T-helper 1 cell treated with Interleukin-12 subunit alpha and Interleukin-12 subunit beta and Interleukin-4 antibody, amounts not matched to agents 30 μg/mL and 1 μg/mL, for 36 hours (primary cell): ENCODE results near the gene FARP1.

Experiments
- H3K27ac Mint-ChIP-seq: one replicate; pipeline ENCODE4 v1.8.0; 2021; ENCODE audit warnings: mild to moderate bottlenecking, mixed read lengths
- H3K27me3 Mint-ChIP-seq: one replicate; pipeline ENCODE4 v1.8.0; 2021; ENCODE audit warnings: low read depth, mixed read lengths
- H3K36me3 Mint-ChIP-seq: one replicate; pipeline ENCODE4 v1.8.0; 2021; ENCODE audit warnings: low read depth, mixed read lengths
- H3K4me1 Mint-ChIP-seq: one replicate; pipeline ENCODE4 v1.8.0; 2021; ENCODE audit warnings: low read depth, mixed read lengths
- H3K4me3 Mint-ChIP-seq: one replicate; pipeline ENCODE4 v1.8.0; 2021; ENCODE audit warnings: mild to moderate bottlenecking, moderate library complexity, mixed read lengths
- H3K9me3 Mint-ChIP-seq: one replicate; pipeline ENCODE4 v1.8.0; 2021; ENCODE audit warnings: mixed read lengths

Gene FARP1

GRCh38 chr13:98111168-98112098 lies 31.5 kb upstream of the FARP1 start:
- no peak overlapping the region for H3K27ac Mint-ChIP-seq
- H3K9me3 Mint-ChIP-seq, result no peaks in the 10 kb centered on the region
- H3K4me1 Mint-ChIP-seq, result no peaks in the 10 kb centered on the region
- no peak overlapping the region for H3K4me3 Mint-ChIP-seq
- no peaks in the 10 kb centered on the region for H3K36me3 Mint-ChIP-seq
- H3K27me3 Mint-ChIP-seq, result no peaks in the 10 kb centered on the region

GRCh38 chr13:98112456-98112855 lies 30.4 kb upstream of the FARP1 start:
- H3K9me3 Mint-ChIP-seq, result no peaks in the 10 kb centered on the region
- no peaks in the 10 kb centered on the region for H3K36me3 Mint-ChIP-seq
- H3K4me3 Mint-ChIP-seq, result no peak overlapping the region
- H3K4me1 Mint-ChIP-seq, result no peaks in the 10 kb centered on the region
- H3K27ac Mint-ChIP-seq, result no peak overlapping the region
- H3K27me3 Mint-ChIP-seq, result no peaks in the 10 kb centered on the region

- Mint-ChIP-seq H3K4me3 (no peak overlapping the region), H3K27me3 (no peaks in the 10 kb centered on the region), H3K9me3 (peaks cover 9% of the 10 kb centered on the region), H3K27ac (no peak overlapping the region), H3K36me3 (no peaks in the 10 kb centered on the region), H3K4me1 (no peaks in the 10 kb centered on the region)
Observed at GRCh38 chr13:98118865-98119264, 24.0 kb upstream of the FARP1 start.

GRCh38 chr13:98123176-98123575 lies 19.7 kb upstream of the FARP1 start:
- Mint-ChIP-seq H3K4me1 (no peaks in the 10 kb centered on the region), H3K27me3 (no peaks in the 10 kb centered on the region), H3K4me3 (no peak overlapping the region), H3K27ac (no peak overlapping the region), H3K36me3 (no peaks in the 10 kb centered on the region), H3K9me3 (peaks cover 17% of the 10 kb centered on the region)

GRCh38 chr13:98129059-98129746 lies 13.7 kb upstream of the FARP1 start:
- H3K27me3 Mint-ChIP-seq, result peaks cover 5% of the 10 kb centered on the region
- no peak overlapping the region for H3K27ac Mint-ChIP-seq
- peaks cover 5% of the 10 kb centered on the region for H3K9me3 Mint-ChIP-seq
- H3K4me3 Mint-ChIP-seq, result no peak overlapping the region
- no peaks in the 10 kb centered on the region for H3K36me3 Mint-ChIP-seq
- H3K4me1 Mint-ChIP-seq, result no peaks in the 10 kb centered on the region

- H3K4me1 Mint-ChIP-seq, result no peaks in the 10 kb centered on the region
- H3K27me3 Mint-ChIP-seq, result peaks cover 15% of the 10 kb centered on the region
- H3K9me3 Mint-ChIP-seq, result no peaks in the 10 kb centered on the region
- no peak overlapping the region for H3K27ac Mint-ChIP-seq
- H3K36me3 Mint-ChIP-seq, result no peaks in the 10 kb centered on the region
- H3K4me3 Mint-ChIP-seq, result no peak overlapping the region
Observed at GRCh38 chr13:98133946-98134345, 8.9 kb upstream of the FARP1 start.

- no peaks in the 10 kb centered on the region for H3K4me1 Mint-ChIP-seq
- no peak overlapping the region for H3K4me3 Mint-ChIP-seq
- H3K36me3 Mint-ChIP-seq, result no peaks in the 10 kb centered on the region
- H3K9me3 Mint-ChIP-seq, result no peaks in the 10 kb centered on the region
- H3K27ac Mint-ChIP-seq, result no peak overlapping the region
- peaks cover 23% of the 10 kb centered on the region for H3K27me3 Mint-ChIP-seq
Observed at GRCh38 chr13:98134901-98135300, 8.0 kb upstream of the FARP1 start.

GRCh38 chr13:98141091-98141490 lies 1.8 kb upstream of the FARP1 start:
- no peak overlapping the region for H3K4me3 Mint-ChIP-seq
- H3K36me3 Mint-ChIP-seq, result no peaks in the 10 kb centered on the region
- H3K9me3 Mint-ChIP-seq, result no peaks in the 10 kb centered on the region
- H3K27ac Mint-ChIP-seq, result no peak overlapping the region
- H3K4me1 Mint-ChIP-seq, result peaks cover 9% of the 10 kb centered on the region
- peaks cover 68% of the 10 kb centered on the region for H3K27me3 Mint-ChIP-seq

GRCh38 chr13:98141509-98142379 lies 1.1 kb upstream of the FARP1 start:
- Mint-ChIP-seq H3K27ac (no peak overlapping the region), H3K4me1 (peaks cover 9% of the 10 kb centered on the region)

GRCh38 chr13:98143157-98143553 lies 261 bp downstream of the FARP1 start:
- peaks cover 77% of the 10 kb centered on the region for H3K27me3 Mint-ChIP-seq

More at GRCh38 chr13:98141509-98142379, 1.1 kb upstream of the FARP1 start:
- no peaks in the 10 kb centered on the region for H3K9me3 Mint-ChIP-seq
- H3K36me3 Mint-ChIP-seq, result no peaks in the 10 kb centered on the region
- peaks cover 72% of the 10 kb centered on the region for H3K27me3 Mint-ChIP-seq
- peak overlapping the region; percentile 42 for H3K4me3 Mint-ChIP-seq

GRCh38 chr13:98143601-98144026 lies 720 bp downstream of the FARP1 start:
- Mint-ChIP-seq H3K27me3 (peaks cover 77% of the 10 kb centered on the region), H3K36me3 (no peaks in the 10 kb centered on the region), H3K27ac (no peak overlapping the region), H3K9me3 (no peaks in the 10 kb centered on the region), H3K4me1 (peaks cover 9% of the 10 kb centered on the region), H3K4me3 (no peak overlapping the region)

More at GRCh38 chr13:98143157-98143553, 261 bp downstream of the FARP1 start:
- Mint-ChIP-seq H3K4me1 (peaks cover 9% of the 10 kb centered on the region), H3K4me3 (no peak overlapping the region), H3K36me3 (no peaks in the 10 kb centered on the region), H3K9me3 (no peaks in the 10 kb centered on the region), H3K27ac (no peak overlapping the region)

GRCh38 chr13:98144027-98144741 lies 1.3 kb downstream of the FARP1 start:
- H3K4me1 Mint-ChIP-seq, result peaks cover 9% of the 10 kb centered on the region
- H3K27ac Mint-ChIP-seq, result no peak overlapping the region
- H3K9me3 Mint-ChIP-seq, result no peaks in the 10 kb centered on the region
- no peaks in the 10 kb centered on the region for H3K36me3 Mint-ChIP-seq
- H3K4me3 Mint-ChIP-seq, result peak overlapping the region; percentile 60
- peaks cover 77% of the 10 kb centered on the region for H3K27me3 Mint-ChIP-seq

GRCh38 chr13:98144801-98145350 lies 2.0 kb downstream of the FARP1 start:
- Mint-ChIP-seq H3K36me3 (no peaks in the 10 kb centered on the region), H3K4me1 (peaks cover 9% of the 10 kb centered on the region), H3K4me3 (no peak overlapping the region), H3K9me3 (no peaks in the 10 kb centered on the region), H3K27me3 (peaks cover 73% of the 10 kb centered on the region), H3K27ac (no peak overlapping the region)
